HG02973 (cell line): ENCODE data around the gene MOGAT3.

Experiments
- ATAC-seq: cut with Tn5 transposase; IDR thresholded peaks from one replicate; pipeline ENCODE4 v1.9.1; 2021; ENCODE audit warnings: moderate library complexity; ENCODE audit not compliant: unreplicated experiment

The MOGAT3 gene

GRCh38 chr7:101173752-101174244, 27.0 kb downstream of the MOGAT3 start:
- ATAC-seq: no peak

GRCh38 chr7:101172854-101173751, 27.7 kb downstream of the MOGAT3 start:
- no peak for ATAC-seq

- no peak for ATAC-seq
Observed at GRCh38 chr7:101172005-101172853, 28.6 kb downstream of the MOGAT3 start.

- no peak for ATAC-seq
Observed at GRCh38 chr7:101171442-101171837, 29.4 kb downstream of the MOGAT3 start.

- no peak for ATAC-seq
Observed at GRCh38 chr7:101170617-101171441, 30.0 kb downstream of the MOGAT3 start.

- no peak for ATAC-seq
Observed at GRCh38 chr7:101169838-101170551, 30.8 kb downstream of the MOGAT3 start.

- no peak for ATAC-seq
Observed at GRCh38 chr7:101169110-101169837, 31.6 kb downstream of the MOGAT3 start.

GRCh38 chr7:101168412-101169049, 32.3 kb downstream of the MOGAT3 start:
- no peak for ATAC-seq

GRCh38 chr7:101167645-101168411, 33.0 kb downstream of the MOGAT3 start:
- ATAC-seq: no peak

- ATAC-seq: no peak
Observed at GRCh38 chr7:101166909-101167644, 33.8 kb downstream of the MOGAT3 start.

- ATAC-seq: no peak
Observed at GRCh38 chr7:101166648-101166908, 34.3 kb downstream of the MOGAT3 start.

- no peak for ATAC-seq
Observed at GRCh38 chr7:101165958-101166647, 34.7 kb downstream of the MOGAT3 start.

GRCh38 chr7:101165075-101165957, 35.5 kb downstream of the MOGAT3 start, which contains the start of gene VGF:
VGF (minus strand) TSS chr7:101165569; CDS start chr7:101164843, 726 bp downstream.
- ATAC-seq: peak; percentile 59

- ATAC-seq: no peak
Observed at GRCh38 chr7:101164071-101164840, 36.6 kb downstream of the MOGAT3 start.

GRCh38 chr7:101163279-101164070, 37.4 kb downstream of the MOGAT3 start:
- ATAC-seq: no peak
